Peyer's patch (tissue), 4 donors: Measurements from ENCODE around the gene RNF169.

ENCODE experiments used
- POLR2A ChIP-seq, 2 donors: fragments of 450-650 bp; IDR thresholded peaks; one replicate each; pipeline ENCODE4 v1.5.1; 2017; ENCODE audit warnings: antibody characterized with exemption in 2 of 2, mild to moderate bottlenecking in 2 of 2, moderate library complexity in 2 of 2
- TF ChIP-seq, protein P1 (sequence below), 6 experiments: fragments of 450-650 bp in 4 of 6; fragments of 200-600 bp in 2 of 6; sonication (generic) in 1 of 6; IDR thresholded peaks; one replicate each; pipeline ENCODE4 v1.5.1; 2017 to 2019; ENCODE audit warnings: antibody characterized with exemption in 6 of 6, mild to moderate bottlenecking in 3 of 6, moderate library complexity in 1 of 6

- TF ChIP-seq, protein P1, sequence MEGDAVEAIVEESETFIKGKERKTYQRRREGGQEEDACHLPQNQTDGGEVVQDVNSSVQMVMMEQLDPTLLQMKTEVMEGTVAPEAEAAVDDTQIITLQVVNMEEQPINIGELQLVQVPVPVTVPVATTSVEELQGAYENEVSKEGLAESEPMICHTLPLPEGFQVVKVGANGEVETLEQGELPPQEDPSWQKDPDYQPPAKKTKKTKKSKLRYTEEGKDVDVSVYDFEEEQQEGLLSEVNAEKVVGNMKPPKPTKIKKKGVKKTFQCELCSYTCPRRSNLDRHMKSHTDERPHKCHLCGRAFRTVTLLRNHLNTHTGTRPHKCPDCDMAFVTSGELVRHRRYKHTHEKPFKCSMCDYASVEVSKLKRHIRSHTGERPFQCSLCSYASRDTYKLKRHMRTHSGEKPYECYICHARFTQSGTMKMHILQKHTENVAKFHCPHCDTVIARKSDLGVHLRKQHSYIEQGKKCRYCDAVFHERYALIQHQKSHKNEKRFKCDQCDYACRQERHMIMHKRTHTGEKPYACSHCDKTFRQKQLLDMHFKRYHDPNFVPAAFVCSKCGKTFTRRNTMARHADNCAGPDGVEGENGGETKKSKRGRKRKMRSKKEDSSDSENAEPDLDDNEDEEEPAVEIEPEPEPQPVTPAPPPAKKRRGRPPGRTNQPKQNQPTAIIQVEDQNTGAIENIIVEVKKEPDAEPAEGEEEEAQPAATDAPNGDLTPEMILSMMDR (IDR thresholded peaks at IDR 0.05), result no peak
- TF ChIP-seq POLR2A (IDR thresholded peaks at IDR 0.05), result no peak
Measured at GRCh38 chr11:74863410-74863809, 114.8 kb downstream of the RNF169 start.
